ENCODE data around the gene CBX7. TPM values are rescaled to one million over a fixed set of nuclear protein-coding genes. Genes with fewer than 3 reads are reported as not detected.

Gene CBX7
- total RNA-seq, 2 donors from 2014 or later, result 18.6 to 33.4 TPM

DNA sequence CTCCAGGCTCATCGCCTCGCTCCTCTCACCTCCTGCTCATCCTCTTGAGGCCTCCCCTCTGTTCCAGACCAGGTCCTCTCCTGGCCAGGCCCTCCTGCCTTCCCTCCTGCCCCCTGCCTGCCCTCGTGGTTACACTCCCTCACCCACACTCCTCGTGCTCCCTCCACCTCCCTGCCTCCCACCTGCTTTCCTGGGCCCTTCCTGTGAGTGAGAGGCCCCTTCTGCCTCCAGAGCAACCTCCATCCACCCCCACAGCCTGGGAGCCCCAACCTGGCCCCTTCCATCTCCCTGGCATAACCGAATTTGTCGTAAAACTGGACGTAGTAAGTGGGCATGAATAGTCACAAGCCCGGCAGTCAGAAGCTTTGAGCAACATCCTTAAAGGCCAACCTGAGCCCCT lies 70.9 kb downstream of the CBX7 start:
- no peak for DNase-seq
- intact Hi-C loops (cut with DNase I, micrococcal nuclease), result no loop called here
- ATAC-seq, result no peak

DNA sequence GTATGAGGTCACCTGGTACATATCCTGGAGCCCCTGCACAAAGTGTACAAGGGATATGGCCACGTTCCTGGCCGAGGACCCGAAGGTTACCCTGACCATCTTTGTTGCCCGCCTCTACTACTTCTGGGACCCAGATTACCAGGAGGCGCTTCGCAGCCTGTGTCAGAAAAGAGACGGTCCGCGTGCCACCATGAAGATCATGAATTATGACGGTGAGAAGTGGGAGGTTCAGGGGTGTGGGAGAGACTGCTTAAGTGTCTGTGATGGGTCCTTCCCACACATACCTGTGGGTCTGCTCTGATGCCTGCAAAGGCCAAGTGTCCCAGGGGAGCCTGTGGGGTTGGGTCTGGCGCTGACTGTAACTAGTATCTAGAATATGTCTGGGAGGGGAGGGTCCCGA lies 71.5 kb downstream of the CBX7 start:
- DNase-seq (no peak), ATAC-seq (no peak)
- intact Hi-C loops (cut with DNase I, micrococcal nuclease), result no loop called here

Other genes with a start within 250 kb of the CBX7 start
- 1 to 10 TPM; 1.4 to 2.2 TPM for gene APOBEC3A, start 195.1 kb downstream of the CBX7 start, total RNA-seq
- 10 to 100 TPM in 1 of 2 donors, 1 to 10 TPM in 1; 8.2 to 34.3 TPM for gene APOBEC3B, start 170.3 kb downstream of the CBX7 start, total RNA-seq
- gene APOBEC3C, start 138.4 kb downstream of the CBX7 start, total RNA-seq, result 10 to 100 TPM; 19.9 to 37.7 TPM
- 1 to 10 TPM; 3.6 to 7.2 TPM for gene APOBEC3D, start 131.6 kb downstream of the CBX7 start, total RNA-seq
- gene APOBEC3F, start 111.8 kb downstream of the CBX7 start, total RNA-seq, result 1 to 10 TPM; 6.3 to 6.6 TPM
- 1 to 10 TPM; 3.8 to 7.8 TPM for gene APOBEC3G, start 75.4 kb downstream of the CBX7 start, total RNA-seq
- not detected for gene APOBEC3H, start 55.4 kb downstream of the CBX7 start, total RNA-seq
- 1 to 10 TPM; 2.7 to 5.3 TPM for gene PDGFB, start 92.3 kb upstream of the CBX7 start, total RNA-seq
- 1,000 to 10,000 TPM; 1,637 to 1,665 TPM for gene RPL3, start 166.9 kb upstream of the CBX7 start, total RNA-seq
- gene SYNGR1, start 197.3 kb upstream of the CBX7 start, total RNA-seq, result 1 to 10 TPM; 1.3 to 4.4 TPM
- gene TAB1, start 247.1 kb upstream of the CBX7 start, total RNA-seq, result 10 to 100 TPM; 19.4 to 20.3 TPM

Measured in left colon (tissue), 2 donors.